Measurements from ENCODE around the gene HMGCS2.

Gene HMGCS2

GRCh38 chr1:119758584-119758983, 10.1 kb downstream of the HMGCS2 start:
- no peak for DNase-seq (ENCODE audit: low spot score)

- no peak for DNase-seq (ENCODE audit: low spot score)
Observed at GRCh38 chr1:119752592-119752991, 16.1 kb downstream of the HMGCS2 start.

GRCh38 chr1:119748040-119748439, 20.7 kb downstream of the HMGCS2 start:
- DNase-seq (ENCODE audit: low spot score) = no peak

GRCh38 chr1:119747451-119747850, 21.3 kb downstream of the HMGCS2 start:
- peak; percentile 57 for DNase-seq (ENCODE audit: low spot score)

GRCh38 chr1:119745034-119745433, 23.7 kb downstream of the HMGCS2 start:
- no peak for DNase-seq (ENCODE audit: low spot score)

- DNase-seq (ENCODE audit: low spot score) = no peak
Observed at GRCh38 chr1:119744598-119744942, 24.1 kb downstream of the HMGCS2 start.

- DNase-seq (ENCODE audit: low spot score) = peak; percentile 80
Observed at GRCh38 chr1:119743776-119744597, 24.7 kb downstream of the HMGCS2 start.

- no peak for DNase-seq (ENCODE audit: low spot score)
Observed at GRCh38 chr1:119743308-119743707, 25.4 kb downstream of the HMGCS2 start.

- DNase-seq (ENCODE audit: low spot score) = no peak
Observed at GRCh38 chr1:119742677-119743076, 26.0 kb downstream of the HMGCS2 start.

GRCh38 chr1:119742202-119742601, 26.5 kb downstream of the HMGCS2 start:
- no peak for DNase-seq (ENCODE audit: low spot score)

GRCh38 chr1:119740896-119741780, 27.6 kb downstream of the HMGCS2 start:
- no peak for DNase-seq (ENCODE audit: low spot score)

GRCh38 chr1:119740261-119740660, 28.4 kb downstream of the HMGCS2 start:
- DNase-seq (ENCODE audit: low spot score) = no peak

- DNase-seq (ENCODE audit: low spot score) = no peak
Observed at GRCh38 chr1:119739150-119739549, 29.6 kb downstream of the HMGCS2 start.

GRCh38 chr1:119738100-119738720, 30.5 kb downstream of the HMGCS2 start:
- no peak for DNase-seq (ENCODE audit: low spot score)

GRCh38 chr1:119737040-119737682, 31.5 kb downstream of the HMGCS2 start:
- no peak for DNase-seq (ENCODE audit: low spot score)

- no peak for DNase-seq (ENCODE audit: low spot score)
Observed at GRCh38 chr1:119736649-119737039, 32.1 kb downstream of the HMGCS2 start.

- DNase-seq (ENCODE audit: low spot score) = no peak
Observed at GRCh38 chr1:119735217-119735616, 33.5 kb downstream of the HMGCS2 start.

GRCh38 chr1:119733754-119734153, 35.0 kb downstream of the HMGCS2 start:
- no peak for DNase-seq (ENCODE audit: low spot score)

- no peak for DNase-seq (ENCODE audit: low spot score)
Observed at GRCh38 chr1:119732465-119733168, 36.1 kb downstream of the HMGCS2 start.

- no peak for DNase-seq (ENCODE audit: low spot score)
Observed at GRCh38 chr1:119731741-119732430, 36.8 kb downstream of the HMGCS2 start.

GRCh38 chr1:119731060-119731459, 37.6 kb downstream of the HMGCS2 start:
- no peak for DNase-seq (ENCODE audit: low spot score)
